GM06990 (cell line): ENCODE results near the gene PHETA2.
A peak's percentile ranks its signal among the peaks of the same experiment; 100 is the strongest.

ENCODE experiments used
- DNase-seq: peaks from one replicate; pipeline ENCODE4 v3.0.0-alpha.2; 2011; ENCODE audit not compliant: insufficient read length; ENCODE audit errors: extremely low read depth
- H3K27me3 ChIP-seq: replicated peaks from 2 replicates; pipeline ENCODE4 v1.6.0; 2011; ENCODE audit warnings: low read length; ENCODE audit not compliant: control insufficient read depth, insufficient read depth
- H3K36me3 ChIP-seq: 2 replicates; pipeline ENCODE4 v1.5.1; 2011; ENCODE audit warnings: low read length; ENCODE audit not compliant: control insufficient read depth, insufficient read depth
- H3K4me3 ChIP-seq: replicated peaks from 2 replicates; pipeline ENCODE4 v1.5.1; 2011; ENCODE audit warnings: low read depth, mild to moderate bottlenecking, control low read depth, low read length
- TF ChIP-seq, protein P1 (sequence below): IDR thresholded peaks from 2 replicates; pipeline ENCODE4 v1.5.1; 2011; ENCODE audit warnings: low read length, control low read depth, mild to moderate bottlenecking, inconsistent platforms; ENCODE audit not compliant: insufficient read depth, poor library complexity, severe bottlenecking

The PHETA2 gene, protein sequence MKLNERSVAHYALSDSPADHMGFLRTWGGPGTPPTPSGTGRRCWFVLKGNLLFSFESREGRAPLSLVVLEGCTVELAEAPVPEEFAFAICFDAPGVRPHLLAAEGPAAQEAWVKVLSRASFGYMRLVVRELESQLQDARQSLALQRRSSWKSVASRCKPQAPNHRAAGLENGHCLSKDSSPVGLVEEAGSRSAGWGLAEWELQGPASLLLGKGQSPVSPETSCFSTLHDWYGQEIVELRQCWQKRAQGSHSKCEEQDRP

GRCh38 chr22:42074132-42074811 is at the start of gene PHETA2:
Gene PHETA2, plus strand, starts transcription at chr22:42074248. Its CDS starts 3,046 bp downstream, at chr22:42077294.
- TF ChIP-seq, protein P1, sequence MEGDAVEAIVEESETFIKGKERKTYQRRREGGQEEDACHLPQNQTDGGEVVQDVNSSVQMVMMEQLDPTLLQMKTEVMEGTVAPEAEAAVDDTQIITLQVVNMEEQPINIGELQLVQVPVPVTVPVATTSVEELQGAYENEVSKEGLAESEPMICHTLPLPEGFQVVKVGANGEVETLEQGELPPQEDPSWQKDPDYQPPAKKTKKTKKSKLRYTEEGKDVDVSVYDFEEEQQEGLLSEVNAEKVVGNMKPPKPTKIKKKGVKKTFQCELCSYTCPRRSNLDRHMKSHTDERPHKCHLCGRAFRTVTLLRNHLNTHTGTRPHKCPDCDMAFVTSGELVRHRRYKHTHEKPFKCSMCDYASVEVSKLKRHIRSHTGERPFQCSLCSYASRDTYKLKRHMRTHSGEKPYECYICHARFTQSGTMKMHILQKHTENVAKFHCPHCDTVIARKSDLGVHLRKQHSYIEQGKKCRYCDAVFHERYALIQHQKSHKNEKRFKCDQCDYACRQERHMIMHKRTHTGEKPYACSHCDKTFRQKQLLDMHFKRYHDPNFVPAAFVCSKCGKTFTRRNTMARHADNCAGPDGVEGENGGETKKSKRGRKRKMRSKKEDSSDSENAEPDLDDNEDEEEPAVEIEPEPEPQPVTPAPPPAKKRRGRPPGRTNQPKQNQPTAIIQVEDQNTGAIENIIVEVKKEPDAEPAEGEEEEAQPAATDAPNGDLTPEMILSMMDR: peak; percentile 59
- H3K4me3 ChIP-seq: peak within 1 kb of the TSS; percentile 51
- no peaks in the 10 kb centered on the region for H3K36me3 ChIP-seq
- H3K27me3 ChIP-seq: no peaks in the 10 kb centered on the region
- DNase-seq: peak; percentile 69

DNA sequence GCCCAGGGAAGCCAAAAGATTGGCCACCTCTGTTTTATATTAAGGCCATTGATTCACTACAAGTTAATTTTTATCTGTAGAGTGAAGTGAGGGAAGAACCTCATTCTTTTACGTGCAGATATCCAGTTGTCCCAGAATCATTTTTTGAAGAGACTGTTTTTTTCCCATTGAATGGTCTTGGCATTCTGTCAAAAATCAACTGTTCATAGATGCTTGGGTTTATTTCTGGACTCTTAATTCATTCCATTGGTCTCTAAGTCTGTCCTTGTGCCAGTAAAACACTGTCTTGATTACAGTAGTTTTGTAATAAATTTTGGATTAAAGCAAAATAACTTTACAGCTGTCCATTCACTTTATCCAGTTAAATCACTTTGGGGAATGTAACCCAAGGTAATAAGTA is 48.6 kb upstream of the PHETA2 start:
- DNase-seq: no peak
- no peaks in the 10 kb centered on the region for H3K27me3 ChIP-seq
- no peaks in the 10 kb centered on the region for H3K36me3 ChIP-seq
- TF ChIP-seq, protein P1: no peak
- no peak overlapping the region for H3K4me3 ChIP-seq

GRCh38 chr22:42026705-42027104 is 47.3 kb upstream of the PHETA2 start:
- DNase-seq: no peak
- Histone ChIP-seq H3K36me3 (no peaks in the 10 kb centered on the region), H3K4me3 (no peak overlapping the region), H3K27me3 (no peaks in the 10 kb centered on the region)
- TF ChIP-seq, protein P1: no peak

- Histone ChIP-seq H3K4me3 (no peak overlapping the region), H3K36me3 (no peaks in the 10 kb centered on the region), H3K27me3 (no peaks in the 10 kb centered on the region)
- TF ChIP-seq, protein P1: no peak
- DNase-seq: peak; percentile 23
These were observed 40.5 kb upstream of the PHETA2 start for GRCh38 chr22:42033263-42034181.

DNA sequence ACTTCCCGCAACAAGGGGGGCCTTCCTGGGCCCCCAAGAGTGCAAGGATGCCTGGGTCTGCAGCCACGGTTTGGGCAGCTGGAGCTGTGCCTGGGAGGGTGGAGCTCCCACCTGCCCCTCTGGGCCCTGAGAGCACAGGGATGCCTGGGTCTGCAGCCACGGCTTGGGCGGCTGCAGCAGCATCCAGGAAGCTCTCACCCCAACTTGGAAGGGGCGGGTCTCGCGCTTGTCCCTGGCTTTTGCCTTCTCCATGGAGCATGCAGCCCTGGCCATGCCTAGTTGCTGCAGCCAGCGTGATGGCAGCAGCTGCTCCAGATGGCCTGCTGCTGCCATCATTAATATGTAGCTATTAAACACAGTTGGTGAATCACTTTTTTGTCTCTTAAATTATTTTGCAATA is 38.8 kb upstream of the PHETA2 start:
- no peaks in the 10 kb centered on the region for H3K27me3 ChIP-seq
- H3K36me3 ChIP-seq: no peaks in the 10 kb centered on the region
- no peak for DNase-seq
- H3K4me3 ChIP-seq: no peak overlapping the region
- TF ChIP-seq, protein P1: no peak
